ENCODE results near the gene LRRC8C. TPM values are rescaled to one million over a fixed set of nuclear protein-coding genes. Genes with fewer than 3 reads are reported as not detected.

LRRC8C gene
- total RNA-seq, 1 experiment from 2014 or later: 4.4 TPM

DNA sequence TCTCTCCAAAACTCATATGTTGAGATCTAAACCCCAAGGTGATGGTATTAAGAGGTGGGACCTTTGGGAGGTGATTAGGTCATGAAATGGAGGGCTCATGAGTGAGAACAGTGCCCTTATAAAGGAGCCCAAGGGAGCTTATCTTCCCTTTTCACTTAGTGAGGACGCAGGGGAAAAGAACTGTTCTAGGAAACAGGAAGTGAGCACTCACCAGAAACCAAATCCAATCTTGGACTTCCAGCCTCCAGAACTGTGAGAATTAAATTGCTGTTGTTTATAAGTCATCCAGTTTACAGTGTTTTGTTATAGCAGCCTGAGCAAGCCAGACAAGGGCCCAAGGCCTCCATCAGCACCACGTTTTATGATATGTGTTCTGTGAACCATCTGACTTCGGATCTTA, 127.6 kb downstream of the LRRC8C start:
- Mint-ChIP-seq H3K4me3 (ENCODE audit: unreplicated experiment) (no peak overlapping the region), H3K4me1 (ENCODE audit: insufficient read depth, unreplicated experiment) (peaks cover 6% of the 10 kb centered on the region), H3K27ac (ENCODE audit: low read depth, unreplicated experiment) (no peak overlapping the region), H3K9me3 (ENCODE audit: unreplicated experiment) (no peaks in the 10 kb centered on the region), H3K36me3 (ENCODE audit: insufficient read depth, unreplicated experiment) (no peaks in the 10 kb centered on the region), H3K27me3 (ENCODE audit: insufficient read depth, unreplicated experiment) (no peaks in the 10 kb centered on the region)
- intact Hi-C loops (cut with micrococcal nuclease): no loop called here
- TF ChIP-seq, protein P1, sequence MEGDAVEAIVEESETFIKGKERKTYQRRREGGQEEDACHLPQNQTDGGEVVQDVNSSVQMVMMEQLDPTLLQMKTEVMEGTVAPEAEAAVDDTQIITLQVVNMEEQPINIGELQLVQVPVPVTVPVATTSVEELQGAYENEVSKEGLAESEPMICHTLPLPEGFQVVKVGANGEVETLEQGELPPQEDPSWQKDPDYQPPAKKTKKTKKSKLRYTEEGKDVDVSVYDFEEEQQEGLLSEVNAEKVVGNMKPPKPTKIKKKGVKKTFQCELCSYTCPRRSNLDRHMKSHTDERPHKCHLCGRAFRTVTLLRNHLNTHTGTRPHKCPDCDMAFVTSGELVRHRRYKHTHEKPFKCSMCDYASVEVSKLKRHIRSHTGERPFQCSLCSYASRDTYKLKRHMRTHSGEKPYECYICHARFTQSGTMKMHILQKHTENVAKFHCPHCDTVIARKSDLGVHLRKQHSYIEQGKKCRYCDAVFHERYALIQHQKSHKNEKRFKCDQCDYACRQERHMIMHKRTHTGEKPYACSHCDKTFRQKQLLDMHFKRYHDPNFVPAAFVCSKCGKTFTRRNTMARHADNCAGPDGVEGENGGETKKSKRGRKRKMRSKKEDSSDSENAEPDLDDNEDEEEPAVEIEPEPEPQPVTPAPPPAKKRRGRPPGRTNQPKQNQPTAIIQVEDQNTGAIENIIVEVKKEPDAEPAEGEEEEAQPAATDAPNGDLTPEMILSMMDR (IDR thresholded peaks at IDR 0.05; ENCODE audit: unreplicated experiment): no peak
- ChIA-PET POLR2A (no interaction called here), CTCF (interaction anchor here (0.7 to 4.1 kb wide), 3 partner anchors 232 to 873 kb away, joined by 3 to 65 read pairs (median 5); no protein-coding TSS in a partner anchor)
- no peak for DNase-seq (ENCODE audit: unreplicated experiment)
- no TSS peak for BruUV-seq (replicated peaks)

DNA sequence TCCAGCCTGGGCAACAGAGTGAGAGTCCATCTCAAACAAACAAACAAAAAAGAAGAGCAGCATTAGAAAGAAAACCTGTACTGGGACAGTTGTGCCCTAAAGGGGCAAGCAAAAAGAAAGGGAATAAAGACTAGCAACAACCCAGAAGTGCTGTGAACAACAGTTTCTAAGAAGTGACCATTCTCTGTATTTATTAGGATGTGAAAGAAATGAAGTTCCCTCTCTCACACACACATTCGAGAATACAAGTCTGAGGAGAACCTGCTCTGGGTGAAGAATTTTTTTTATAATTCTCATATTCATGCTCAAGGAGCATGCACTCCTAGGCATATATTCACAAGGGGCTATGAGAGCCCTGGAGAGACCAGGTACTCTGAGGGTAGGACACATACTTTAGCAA, 128.4 kb downstream of the LRRC8C start:
- TF ChIP-seq, protein P1 (IDR thresholded peaks at IDR 0.05; ENCODE audit: unreplicated experiment): no peak
- no peaks in the 10 kb centered on the region for H3K27me3 Mint-ChIP-seq (ENCODE audit: insufficient read depth, unreplicated experiment)
- H3K4me3 Mint-ChIP-seq (ENCODE audit: unreplicated experiment): no peak overlapping the region
- ChIA-PET CTCF (interaction anchor here (0.7 to 4.8 kb wide), 12 partner anchors 10 to 874 kb away, joined by 3 to 93 read pairs (median 10); partner anchors contain the start of gene LRRC8C), POLR2A (no interaction called here)
- intact Hi-C loops (cut with micrococcal nuclease): no loop called here
- no peaks in the 10 kb centered on the region for H3K36me3 Mint-ChIP-seq (ENCODE audit: insufficient read depth, unreplicated experiment)
- no peaks in the 10 kb centered on the region for H3K9me3 Mint-ChIP-seq (ENCODE audit: unreplicated experiment)
- H3K4me1 Mint-ChIP-seq (ENCODE audit: insufficient read depth, unreplicated experiment): peaks cover 6% of the 10 kb centered on the region
- no peak for DNase-seq (ENCODE audit: unreplicated experiment)
- H3K27ac Mint-ChIP-seq (ENCODE audit: low read depth, unreplicated experiment): no peak overlapping the region
- BruUV-seq (replicated peaks): no TSS peak

DNA sequence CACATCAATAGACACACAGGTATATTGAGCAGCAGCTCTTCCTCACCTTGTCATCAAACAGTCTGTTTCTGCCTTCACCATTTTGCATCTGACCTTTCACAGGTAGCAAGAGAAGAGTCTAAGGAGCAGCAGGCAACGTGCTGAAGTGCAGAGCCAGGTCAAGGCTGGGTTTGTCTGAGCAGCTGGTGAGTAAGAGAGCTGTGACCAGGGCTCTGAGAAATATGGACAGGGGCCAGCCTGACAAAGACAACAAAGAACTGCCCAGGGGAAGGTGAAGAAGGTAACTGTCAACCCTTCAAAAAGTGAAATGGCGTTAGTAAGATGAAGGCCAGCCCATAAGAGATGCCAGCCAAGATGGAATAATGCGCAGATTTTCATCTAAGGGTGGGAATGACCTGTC, 129.0 kb downstream of the LRRC8C start:
- no peaks in the 10 kb centered on the region for H3K36me3 Mint-ChIP-seq (ENCODE audit: insufficient read depth, unreplicated experiment)
- H3K27me3 Mint-ChIP-seq (ENCODE audit: insufficient read depth, unreplicated experiment): no peaks in the 10 kb centered on the region
- no TSS peak for BruUV-seq (replicated peaks)
- peaks cover 6% of the 10 kb centered on the region for H3K4me1 Mint-ChIP-seq (ENCODE audit: insufficient read depth, unreplicated experiment)
- no peak overlapping the region for H3K4me3 Mint-ChIP-seq (ENCODE audit: unreplicated experiment)
- POLR2A ChIA-PET: no interaction called here
- no peak overlapping the region for H3K27ac Mint-ChIP-seq (ENCODE audit: low read depth, unreplicated experiment)
- TF ChIP-seq, protein P1 (IDR thresholded peaks at IDR 0.05; ENCODE audit: unreplicated experiment): no peak
- CTCF ChIA-PET: interaction anchor here (0.6 to 4.8 kb wide), 25 partner anchors 8 to 418 kb away, joined by 3 to 93 read pairs (median 7); partner anchors contain the start of gene LRRC8C
- no peaks in the 10 kb centered on the region for H3K9me3 Mint-ChIP-seq (ENCODE audit: unreplicated experiment)
- intact Hi-C loops (cut with micrococcal nuclease): no loop called here
- DNase-seq (ENCODE audit: unreplicated experiment): no peak

DNA sequence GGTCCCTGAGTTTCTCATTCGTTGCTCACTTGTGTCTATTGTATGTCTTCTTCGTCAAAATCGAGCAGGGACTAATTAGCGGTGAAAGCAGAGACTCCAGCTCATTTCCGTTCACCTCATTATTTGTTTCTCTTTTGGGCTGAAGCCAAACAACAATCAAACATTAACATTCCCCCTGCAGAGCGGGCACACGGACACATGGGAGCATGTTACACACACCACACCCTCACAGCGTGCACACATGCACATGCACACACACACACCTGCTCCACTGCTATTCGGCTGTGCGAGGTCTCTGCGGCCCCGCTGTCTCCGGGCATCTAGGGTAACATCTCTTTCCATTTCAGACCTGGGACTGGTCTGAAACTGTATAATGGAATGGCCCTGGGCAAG, 129.5 kb downstream of the LRRC8C start:
- POLR2A ChIA-PET: interaction anchor here (0.9 to 1.5 kb wide), 3 partner anchors 106 to 741 kb away, joined by 3 to 5 read pairs (median 4); partner anchors contain the start of gene LRRC8C
- BruUV-seq (replicated peaks): no TSS peak
- no peaks in the 10 kb centered on the region for H3K27me3 Mint-ChIP-seq (ENCODE audit: insufficient read depth, unreplicated experiment)
- TF ChIP-seq, protein P1 (IDR thresholded peaks at IDR 0.05; ENCODE audit: unreplicated experiment): no peak
- H3K27ac Mint-ChIP-seq (ENCODE audit: low read depth, unreplicated experiment): no peak overlapping the region
- no peaks in the 10 kb centered on the region for H3K9me3 Mint-ChIP-seq (ENCODE audit: unreplicated experiment)
- no peak overlapping the region for H3K4me3 Mint-ChIP-seq (ENCODE audit: unreplicated experiment)
- H3K4me1 Mint-ChIP-seq (ENCODE audit: insufficient read depth, unreplicated experiment): peaks cover 2% of the 10 kb centered on the region
- DNase-seq (ENCODE audit: unreplicated experiment): no peak
- intact Hi-C loops (cut with micrococcal nuclease): no loop called here
- CTCF ChIA-PET: interaction anchor here (0.6 to 4.8 kb wide), 63 partner anchors 8 to 418 kb away, joined by 3 to 93 read pairs (median 4); partner anchors contain the start of gene LRRC8C
- H3K36me3 Mint-ChIP-seq (ENCODE audit: insufficient read depth, unreplicated experiment): no peaks in the 10 kb centered on the region

All from MCF 10A (cell line).